ENCODE data around the gene ALPK1. TPM values are rescaled to one million over a fixed set of nuclear protein-coding genes. Genes with fewer than 3 reads are reported as not detected.

ALPK1 gene
- total RNA-seq, 1 donor from 2014 or later: 5.5 TPM

GRCh38 chr4:112328734-112329130 is 31.6 kb downstream of the ALPK1 start:
- TF ChIP-seq CTCF (conservative IDR thresholded peaks at IDR 0.05; ENCODE audit: low read depth, low read length): no peak
- no peak for DNase-seq (ENCODE audit: low read depth)
- no peak overlapping the region for H3K4me3 ChIP-seq (ENCODE audit: low read depth, low read length)

- no peak for DNase-seq (ENCODE audit: low read depth)
- no peak for TF ChIP-seq CTCF (conservative IDR thresholded peaks at IDR 0.05; ENCODE audit: low read depth, low read length)
- no peak overlapping the region for H3K4me3 ChIP-seq (ENCODE audit: low read depth, low read length)
Observed at GRCh38 chr4:112329672-112330375, 32.7 kb downstream of the ALPK1 start.

- H3K4me3 ChIP-seq (ENCODE audit: low read depth, low read length): no peak overlapping the region
- no peak for DNase-seq (ENCODE audit: low read depth)
- TF ChIP-seq CTCF (conservative IDR thresholded peaks at IDR 0.05; ENCODE audit: low read depth, low read length): no peak
Observed at GRCh38 chr4:112330921-112331320, 33.8 kb downstream of the ALPK1 start.

- DNase-seq (ENCODE audit: low read depth): no peak
- H3K4me3 ChIP-seq (ENCODE audit: low read depth, low read length): no peak overlapping the region
- TF ChIP-seq CTCF (conservative IDR thresholded peaks at IDR 0.05; ENCODE audit: low read depth, low read length): no peak
Observed at GRCh38 chr4:112332398-112332797, 35.2 kb downstream of the ALPK1 start.

GRCh38 chr4:112340023-112340422 is 42.9 kb downstream of the ALPK1 start:
- TF ChIP-seq CTCF (conservative IDR thresholded peaks at IDR 0.05; ENCODE audit: low read depth, low read length): no peak

GRCh38 chr4:112341033-112341432 is 43.9 kb downstream of the ALPK1 start:
- DNase-seq (ENCODE audit: low read depth): no peak
- no peak overlapping the region for H3K4me3 ChIP-seq (ENCODE audit: low read depth, low read length)
- no peak for TF ChIP-seq CTCF (conservative IDR thresholded peaks at IDR 0.05; ENCODE audit: low read depth, low read length)

More at GRCh38 chr4:112340023-112340422, 42.9 kb downstream of the ALPK1 start:
- H3K4me3 ChIP-seq (ENCODE audit: low read depth, low read length): no peak overlapping the region
- no peak for DNase-seq (ENCODE audit: low read depth)

All from epithelial cell of proximal tubule (primary cell).